GM12892 (cell line): ENCODE results near the gene RAPGEF5.

Experiments used
- POLR2A ChIP-seq: IDR thresholded peaks from 2 replicates; pipeline ENCODE4 v1.6.1; 2011; ENCODE audit warnings: low read depth, low read length, control low read depth
- POLR2AphosphoS5 ChIP-seq: IDR thresholded peaks from 2 replicates; pipeline ENCODE4 v1.6.1; 2011; ENCODE audit warnings: low read depth, low read length, control low read depth
- TAF1 ChIP-seq: IDR thresholded peaks from 2 replicates; pipeline ENCODE4 v1.6.1; 2011; ENCODE audit warnings: low read depth, mild to moderate bottlenecking, control low read depth, low read length, borderline replicate concordance

DNA sequence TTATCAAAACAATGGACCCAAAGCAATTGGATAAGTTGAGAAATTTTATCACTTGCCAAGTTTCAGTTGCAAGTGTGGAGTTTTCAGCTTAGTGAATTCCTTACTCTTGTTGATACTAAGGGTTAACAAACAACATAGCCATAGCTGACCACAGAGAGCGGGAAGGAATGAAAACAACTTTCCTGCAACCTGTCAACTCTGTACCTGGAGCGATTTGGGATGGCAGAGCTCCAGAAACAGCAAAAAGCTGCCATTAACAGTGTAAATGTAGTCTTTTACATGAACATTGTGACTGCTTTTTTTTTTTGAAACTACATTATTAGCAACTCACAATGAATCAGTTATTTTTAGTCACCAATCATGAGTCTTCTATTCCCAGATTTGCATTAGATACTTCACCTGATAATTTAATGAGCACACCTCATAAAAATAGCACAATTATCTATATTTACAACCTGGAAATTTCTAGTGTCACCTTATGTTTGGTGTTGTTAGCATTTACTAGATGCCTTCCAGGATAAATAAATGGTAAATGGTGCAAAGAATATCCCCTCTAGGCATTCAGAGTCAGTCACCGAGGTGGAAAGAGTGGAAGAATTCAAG lies 47.6 kb upstream of the RAPGEF5 start:
- TF ChIP-seq POLR2A (no peak), POLR2AphosphoS5 (no peak), TAF1 (no peak)
